Measurements from ENCODE around the gene SLC8A1.

SLC8A1 gene

DNA sequence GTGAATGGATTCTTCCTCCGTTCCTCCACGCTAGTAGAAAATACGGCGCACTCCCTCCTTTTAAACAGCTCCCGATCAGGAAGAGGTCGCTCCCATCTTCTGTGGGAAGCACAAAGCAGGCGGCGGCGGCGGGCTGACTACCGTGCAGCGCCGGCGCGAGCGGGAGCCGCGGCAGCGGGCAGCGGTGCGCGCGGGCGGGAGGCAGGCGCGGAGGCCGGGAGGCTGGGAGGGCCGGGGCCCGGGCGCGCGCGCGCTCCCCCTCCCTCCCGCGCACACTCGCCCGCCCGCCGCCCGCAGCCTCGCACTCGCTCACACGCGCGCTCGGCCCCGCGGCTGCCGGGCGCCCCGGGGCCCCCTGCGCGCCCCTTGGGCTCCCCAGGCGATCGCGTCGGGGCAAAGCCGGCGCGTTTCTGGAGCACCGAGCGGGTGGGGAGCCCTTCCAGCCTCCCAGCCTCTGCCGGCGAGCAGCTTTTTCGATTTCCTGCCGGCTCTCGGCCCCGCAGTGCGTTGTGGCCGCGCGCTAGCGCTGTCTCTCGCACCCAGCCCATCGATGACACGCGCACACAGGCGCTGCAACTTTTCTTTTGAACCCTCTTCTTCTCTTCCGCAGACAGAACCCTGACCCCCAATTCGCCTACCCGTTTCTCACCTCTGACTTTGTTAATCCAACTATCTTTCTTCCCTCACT lies at the start of gene SLC8A1:
TSS of gene SLC8A1 (minus strand) at position 173 of the 688 bp plus-strand sequence.
- no peak for DNase-seq

DNA sequence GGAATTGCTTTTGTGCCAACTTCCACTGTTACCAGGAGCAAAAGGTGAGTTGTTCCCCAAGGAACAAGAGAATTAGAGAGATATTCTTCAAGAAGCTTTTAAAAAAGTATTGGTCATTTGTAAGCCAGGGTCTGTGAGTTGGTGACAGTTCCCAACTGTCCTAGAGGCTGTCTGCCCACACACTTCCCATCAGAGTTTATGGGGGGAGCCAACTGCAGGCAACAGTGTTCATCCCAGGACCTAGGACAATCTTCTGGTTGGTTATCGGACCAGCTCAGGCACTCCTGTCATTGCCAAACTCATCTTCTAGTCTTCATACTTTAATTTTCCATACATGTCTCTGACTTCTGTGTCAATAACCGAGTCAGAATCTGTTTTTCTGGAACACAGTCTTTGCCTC lies 47.5 kb upstream of the SLC8A1 start:
- no peak for DNase-seq

DNA sequence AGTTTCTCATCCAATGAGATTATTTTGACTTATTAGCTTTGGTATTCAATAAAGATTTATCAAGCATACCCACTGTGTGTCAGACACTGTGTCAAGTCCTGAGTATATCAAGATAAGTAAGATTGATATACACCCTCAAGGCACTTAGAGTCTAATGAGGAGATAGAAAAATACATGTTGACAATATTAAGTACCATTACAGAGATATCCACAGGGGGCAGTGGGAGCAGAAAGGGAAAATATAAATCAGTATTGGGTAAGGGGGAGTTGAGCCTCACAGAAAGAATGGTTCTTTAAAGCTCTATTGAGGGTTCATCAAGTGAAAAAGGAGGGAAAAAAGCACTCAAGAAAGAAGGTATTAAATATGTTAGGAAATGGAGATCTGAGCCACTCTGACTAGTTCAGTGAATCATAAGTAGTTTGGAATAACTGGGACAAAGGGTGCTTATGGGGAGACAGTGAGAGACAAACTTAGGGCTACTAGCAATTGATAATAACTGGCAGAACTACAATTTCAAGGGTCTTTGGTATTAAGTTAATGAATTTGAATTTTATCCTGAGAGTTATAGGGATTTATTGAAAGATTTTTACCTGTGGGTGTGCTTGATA lies 45.5 kb upstream of the SLC8A1 start:
- no peak for DNase-seq

DNA sequence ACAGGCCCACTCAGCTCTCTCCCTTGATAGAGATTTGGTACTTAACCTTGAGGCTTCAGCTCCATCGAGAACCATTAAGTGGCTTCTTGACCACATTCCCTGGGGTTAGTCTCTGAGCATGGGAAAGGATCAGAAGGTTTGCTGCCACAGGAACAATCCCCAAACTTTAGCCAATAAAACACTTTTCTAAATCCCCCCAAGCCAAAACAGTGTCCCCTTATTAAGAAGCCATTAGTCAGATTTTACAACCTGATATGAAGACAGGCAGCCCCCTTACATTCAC lies 37.7 kb upstream of the SLC8A1 start:
- no peak for DNase-seq

DNA sequence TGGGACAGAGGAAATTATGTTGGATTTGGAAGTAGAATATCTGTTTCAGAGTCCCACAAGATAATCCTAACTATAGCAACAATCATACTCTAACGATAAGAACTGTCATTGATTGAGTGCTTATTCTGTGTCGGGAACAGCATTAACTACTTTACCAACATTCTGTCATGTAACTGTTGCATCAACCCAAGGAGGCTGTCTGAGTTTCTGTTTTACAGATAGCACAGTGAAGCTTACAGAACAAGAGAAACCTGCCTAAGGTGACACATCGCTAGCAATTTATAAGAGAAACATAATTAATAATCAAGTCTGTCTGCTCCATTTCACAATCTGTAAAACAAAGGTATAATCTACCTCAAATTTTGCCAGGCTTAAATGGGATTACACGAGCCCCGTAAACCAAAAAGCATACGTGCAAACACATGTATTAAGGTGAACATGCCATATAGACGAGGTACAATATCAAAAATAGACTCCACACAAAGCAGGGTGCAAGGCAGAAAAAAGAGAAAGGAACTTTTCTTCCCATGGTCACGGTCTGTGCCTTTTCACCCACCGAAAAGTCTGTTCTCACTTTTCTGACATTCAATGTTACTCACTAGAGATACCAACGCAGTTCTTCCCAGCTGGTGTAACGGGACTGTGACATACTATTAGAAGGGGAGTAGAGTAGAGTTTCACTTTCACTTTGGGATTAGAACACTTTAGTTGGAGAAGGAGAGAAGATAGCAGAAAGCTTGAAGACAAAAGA lies 37.2 kb upstream of the SLC8A1 start:
- DNase-seq = no peak

DNA sequence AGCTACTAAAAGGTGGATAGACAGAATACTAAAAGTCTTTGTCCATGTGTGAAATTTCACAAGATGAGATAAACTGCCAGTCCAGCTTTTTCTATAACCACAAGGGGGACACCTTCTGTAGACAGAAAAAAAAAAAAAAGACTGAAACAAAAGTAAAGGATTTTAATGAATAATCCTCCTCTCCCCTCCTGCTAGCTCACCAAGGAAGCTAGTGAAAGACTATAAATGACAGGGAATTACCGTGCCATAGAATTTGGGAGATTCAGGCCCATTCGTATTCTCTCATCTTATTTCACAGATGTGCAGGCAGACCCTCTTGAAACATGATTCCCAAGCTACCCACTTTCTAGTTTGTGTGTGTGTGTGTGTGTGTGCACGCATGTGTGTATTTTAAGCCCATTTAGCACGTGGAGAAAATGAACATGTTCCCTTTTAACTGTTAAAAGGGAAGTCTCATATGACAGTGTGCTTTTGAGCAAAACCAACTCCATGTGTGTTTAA lies 36.3 kb upstream of the SLC8A1 start:
- no peak for DNase-seq

DNA sequence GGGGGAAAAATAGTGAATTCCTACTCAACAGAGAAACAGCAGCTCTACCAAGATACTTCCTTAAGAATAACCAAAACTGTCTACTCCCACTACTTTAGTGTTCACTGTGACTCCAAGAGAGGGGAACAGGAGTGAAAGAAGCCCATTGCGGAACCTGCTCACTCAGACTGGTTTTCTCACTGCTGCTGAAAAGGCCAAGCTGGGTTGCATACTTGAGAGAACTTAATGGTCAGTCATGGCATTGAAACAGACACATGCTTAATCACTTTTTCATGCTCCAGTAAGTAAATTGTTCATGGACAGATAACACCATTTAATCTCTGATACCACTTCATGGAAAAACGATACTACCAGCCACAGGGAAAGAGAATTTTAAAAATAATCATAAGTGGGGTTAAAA lies 35.7 kb upstream of the SLC8A1 start:
- DNase-seq = no peak

DNA sequence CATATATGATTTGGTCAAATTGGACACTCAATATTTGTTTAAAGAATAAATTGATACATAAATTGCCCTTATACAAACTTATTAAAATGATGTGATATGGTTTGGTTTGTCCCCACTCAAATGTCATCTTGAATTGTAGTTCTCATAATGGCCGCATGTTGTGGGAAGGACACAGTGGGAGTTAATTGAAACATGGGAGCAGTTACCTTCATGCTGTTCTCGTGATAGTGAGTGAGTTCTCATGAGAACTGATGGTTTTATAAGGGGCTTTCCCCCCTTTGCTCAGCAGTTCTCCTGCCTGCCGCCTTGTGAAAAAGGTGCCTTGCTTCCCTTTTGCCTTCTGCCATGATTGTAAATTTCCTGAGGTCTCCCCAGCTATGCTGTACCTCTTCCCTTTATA lies 34.0 kb upstream of the SLC8A1 start:
- DNase-seq = no peak

DNA sequence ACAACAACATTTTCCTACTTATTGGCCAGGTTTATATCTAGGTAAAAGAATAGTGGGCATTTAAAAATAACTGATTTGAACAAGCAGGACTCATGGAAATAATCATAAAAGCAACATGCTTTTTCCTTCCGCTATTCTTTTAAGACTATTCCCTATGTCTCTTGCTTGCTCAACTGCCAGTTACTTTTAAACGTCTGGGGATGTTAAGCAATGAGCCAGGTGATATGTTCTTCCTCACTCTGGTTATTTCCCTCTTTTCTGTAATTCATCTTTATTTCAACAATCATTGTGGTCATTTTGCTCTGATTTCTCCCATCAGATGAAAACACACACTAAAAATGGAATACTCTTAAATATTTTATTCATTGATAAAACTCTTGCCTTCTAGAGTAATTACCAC lies 33.4 kb upstream of the SLC8A1 start:
- no peak for DNase-seq

DNA sequence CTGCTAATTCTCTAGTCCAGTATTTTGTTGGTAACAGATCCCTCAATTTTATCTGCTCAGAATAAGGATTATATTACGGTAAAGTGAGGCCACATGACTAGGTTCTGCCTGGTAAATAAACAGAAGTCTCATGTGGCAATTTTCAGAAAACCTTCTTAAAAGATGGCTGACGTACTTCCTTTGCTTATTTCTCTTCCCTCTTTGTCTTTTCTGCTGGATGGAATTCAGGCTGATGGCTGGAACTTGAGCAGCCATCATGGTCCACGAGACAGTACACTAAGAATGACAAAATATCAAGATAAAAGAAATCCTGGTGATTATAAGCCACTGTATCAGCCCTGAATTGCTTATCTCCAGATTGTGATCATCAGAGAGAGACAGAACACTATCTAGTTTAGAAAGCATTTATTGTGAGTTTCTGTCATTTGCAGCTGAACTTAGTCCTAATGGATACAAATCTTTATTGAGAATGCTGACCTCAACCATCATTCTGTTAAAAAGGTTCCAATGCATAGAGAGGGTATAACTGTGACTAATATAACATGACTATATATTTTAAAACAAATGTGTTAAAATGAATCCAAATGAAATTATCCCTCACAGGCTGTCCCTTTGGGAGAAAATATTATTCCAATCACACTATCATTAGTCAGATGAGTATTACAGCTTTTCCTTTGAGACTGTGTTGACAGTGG lies 31.8 kb upstream of the SLC8A1 start:
- no peak for DNase-seq

DNA sequence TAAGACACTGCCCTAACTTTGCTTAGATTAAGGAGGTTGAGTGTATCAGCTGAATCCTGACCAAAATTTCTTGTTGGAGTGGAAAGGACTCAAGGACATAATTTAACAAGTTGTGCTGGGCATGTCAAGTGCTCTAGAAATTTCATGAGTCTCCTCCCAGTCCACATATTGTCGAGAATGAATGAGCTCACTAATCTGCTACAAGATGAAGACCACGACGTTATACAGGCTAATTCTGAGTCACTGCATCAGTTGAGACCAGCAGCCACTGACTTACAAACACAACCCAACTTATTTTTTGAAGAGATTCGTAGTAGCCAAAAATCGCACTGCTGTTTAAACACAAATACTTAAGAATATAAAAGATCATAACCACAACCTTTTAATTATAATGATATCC lies 28.7 kb upstream of the SLC8A1 start:
- DNase-seq = no peak

DNA sequence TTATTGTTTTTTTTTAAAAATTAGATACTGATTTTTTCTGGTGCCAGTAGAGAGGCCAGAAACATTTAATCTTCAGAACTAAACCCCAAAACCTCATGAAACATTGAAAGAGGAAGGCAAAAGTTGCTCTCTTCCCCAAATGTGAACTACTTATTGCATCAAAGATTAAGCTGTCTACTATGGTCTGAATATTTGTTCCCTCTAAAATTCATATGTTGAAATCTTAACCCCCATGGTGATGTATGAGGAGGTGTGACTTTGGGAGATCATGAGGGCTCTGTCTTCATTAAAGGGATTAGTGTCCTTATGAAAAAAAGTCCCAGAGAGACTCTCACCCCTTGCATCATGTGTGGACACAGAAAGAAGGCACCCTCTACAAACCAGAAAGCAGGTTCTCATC lies 28.2 kb upstream of the SLC8A1 start:
- DNase-seq = no peak

DNA sequence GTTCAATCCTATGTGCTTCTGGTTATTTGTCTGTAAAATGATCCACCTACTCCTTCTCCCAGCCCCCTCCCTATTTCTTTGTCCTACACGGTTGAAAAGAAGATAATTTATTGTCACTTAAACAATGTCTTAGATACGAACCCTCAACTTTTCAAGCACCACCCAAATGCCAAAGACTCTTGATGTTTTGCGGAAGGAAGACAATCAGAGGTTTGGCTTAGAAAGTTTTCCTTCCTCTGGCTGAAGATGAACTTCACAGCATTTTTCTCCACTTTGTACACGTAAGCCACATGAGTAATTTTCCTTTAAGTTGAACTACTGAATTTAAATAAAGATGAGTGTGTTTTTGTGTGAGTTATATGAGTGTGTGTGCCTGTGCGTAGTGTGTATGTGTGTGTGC lies 25.5 kb upstream of the SLC8A1 start:
- no peak for DNase-seq

DNA sequence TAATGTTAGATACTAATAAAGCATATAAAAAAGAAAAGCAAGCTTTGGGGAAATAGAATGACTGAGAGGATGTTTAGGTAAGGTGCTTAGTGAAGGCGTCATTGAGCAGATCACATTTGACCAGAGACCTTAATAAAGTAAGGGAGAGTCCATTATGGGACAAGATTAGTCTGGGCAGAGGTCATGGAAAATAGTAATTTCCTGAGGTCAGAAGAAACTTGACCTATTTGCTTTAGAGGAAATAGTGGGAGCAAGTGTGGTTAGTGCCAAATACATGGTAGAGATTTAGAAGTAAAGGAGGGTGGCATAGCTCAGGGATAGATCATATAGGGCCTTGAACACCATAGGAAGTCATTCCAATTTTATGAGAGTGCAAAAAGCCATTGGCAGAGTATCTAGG lies 24.5 kb upstream of the SLC8A1 start:
- DNase-seq = no peak

DNA sequence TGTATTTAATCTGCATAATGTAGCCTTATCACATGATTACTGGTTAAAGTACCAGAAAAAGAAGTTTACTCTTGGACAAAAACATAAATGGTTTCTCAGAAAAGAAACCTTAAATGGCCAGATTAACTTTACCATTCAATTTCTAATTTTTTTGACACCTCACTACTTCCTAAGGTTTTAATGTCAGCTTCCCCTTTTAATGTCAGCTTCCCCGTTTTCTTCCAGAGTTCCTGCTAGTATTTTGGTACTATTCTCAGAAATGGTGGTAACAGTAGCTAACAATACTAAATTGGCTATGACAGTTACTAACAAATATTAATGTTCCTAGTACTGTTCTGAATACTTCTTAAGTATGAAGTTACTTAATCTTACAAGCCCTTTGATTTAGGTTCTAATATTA lies 22.4 kb upstream of the SLC8A1 start:
- no peak for DNase-seq

DNA sequence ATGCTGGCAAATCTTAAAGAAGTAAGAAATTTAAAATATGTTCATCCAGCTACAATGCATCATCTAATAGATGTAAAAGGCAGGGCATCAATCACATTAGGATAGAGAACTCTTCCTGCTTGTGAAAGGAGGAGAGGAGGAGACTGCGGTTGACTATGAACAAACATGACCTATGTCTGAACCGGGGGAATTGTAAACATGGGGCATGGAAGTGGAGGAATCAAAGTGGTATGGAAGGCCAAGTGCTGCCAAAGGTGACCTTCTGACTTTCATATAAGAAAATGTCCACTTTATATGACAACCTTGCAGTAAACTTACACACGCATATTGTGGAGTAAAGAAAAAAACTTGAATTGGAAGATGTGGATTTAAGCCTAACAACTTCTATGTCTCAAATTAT lies 20.0 kb upstream of the SLC8A1 start:
- no peak for DNase-seq

DNA sequence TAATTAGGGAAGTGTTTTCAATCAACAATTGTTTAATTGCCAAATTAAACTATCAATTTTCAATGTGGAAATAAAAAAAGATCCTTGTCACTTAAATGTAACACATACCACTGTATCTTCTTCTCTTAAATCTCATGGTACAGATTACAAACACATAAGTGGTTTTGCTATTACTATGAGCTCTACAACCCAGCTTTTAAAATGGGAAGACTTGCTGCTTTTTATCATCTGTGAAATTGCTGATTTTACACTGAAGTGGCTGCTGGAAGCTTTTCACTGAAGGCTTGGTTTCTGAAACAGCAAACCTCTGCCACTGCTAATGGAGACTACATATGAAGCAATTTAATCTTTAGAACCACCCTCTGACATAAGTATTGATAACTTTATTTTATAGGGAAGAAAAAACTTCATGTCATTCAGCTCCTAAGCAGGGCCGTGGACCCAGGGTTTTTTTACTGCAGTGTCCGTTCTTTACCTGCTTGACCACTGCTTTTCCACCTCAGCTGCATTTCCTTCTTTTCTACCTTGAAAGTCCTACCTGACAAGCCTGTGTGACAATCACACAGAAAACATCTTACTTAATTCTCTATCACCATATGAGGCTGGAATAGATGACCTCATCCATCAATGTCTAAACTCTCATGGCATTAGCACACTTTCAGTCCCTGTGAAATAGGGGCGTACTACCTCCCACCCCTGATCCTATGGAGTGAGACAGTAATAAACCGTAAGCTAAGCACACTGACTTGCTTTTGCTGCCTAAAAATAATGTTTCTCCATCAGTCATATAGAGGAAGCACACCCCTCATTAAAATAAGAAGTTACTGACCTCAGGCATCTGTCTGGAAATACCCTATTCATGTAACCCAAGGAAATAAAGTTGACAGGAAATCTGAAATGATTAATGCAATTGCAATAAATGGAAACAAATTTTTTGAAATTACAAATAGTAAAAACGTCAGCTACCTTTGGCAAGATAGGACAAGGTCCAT lies 19.2 kb upstream of the SLC8A1 start:
- no peak for DNase-seq

DNA sequence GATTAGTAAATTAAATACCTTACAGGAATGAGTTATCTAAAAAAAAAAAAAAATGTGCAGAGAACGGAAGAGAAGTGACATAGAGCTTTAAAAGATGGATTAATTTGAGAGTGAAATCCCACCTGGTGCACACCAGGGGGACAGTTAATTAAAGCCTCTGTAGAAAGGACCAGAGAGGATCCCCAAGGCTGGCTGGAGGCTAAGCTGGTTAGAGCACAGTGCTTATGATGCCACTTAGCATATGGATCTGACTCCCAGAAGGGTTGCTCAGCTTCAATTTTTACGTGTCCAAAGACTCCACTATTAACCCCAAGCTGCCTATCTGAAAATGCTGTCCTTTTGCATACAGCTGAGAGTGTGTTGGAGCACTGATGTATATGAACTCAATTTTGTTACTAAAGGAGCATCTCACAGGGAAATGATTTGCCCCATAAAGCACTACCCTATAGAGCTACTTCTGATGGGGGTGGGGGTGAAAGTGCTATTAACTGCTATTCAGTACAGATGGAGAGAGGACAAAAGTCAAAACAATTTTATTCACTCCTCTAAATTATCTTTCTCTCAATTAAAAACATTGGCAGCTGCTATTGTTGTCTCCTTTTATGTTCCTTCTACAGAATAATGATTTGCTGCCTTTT lies 15.2 kb upstream of the SLC8A1 start:
- DNase-seq = no peak

DNA sequence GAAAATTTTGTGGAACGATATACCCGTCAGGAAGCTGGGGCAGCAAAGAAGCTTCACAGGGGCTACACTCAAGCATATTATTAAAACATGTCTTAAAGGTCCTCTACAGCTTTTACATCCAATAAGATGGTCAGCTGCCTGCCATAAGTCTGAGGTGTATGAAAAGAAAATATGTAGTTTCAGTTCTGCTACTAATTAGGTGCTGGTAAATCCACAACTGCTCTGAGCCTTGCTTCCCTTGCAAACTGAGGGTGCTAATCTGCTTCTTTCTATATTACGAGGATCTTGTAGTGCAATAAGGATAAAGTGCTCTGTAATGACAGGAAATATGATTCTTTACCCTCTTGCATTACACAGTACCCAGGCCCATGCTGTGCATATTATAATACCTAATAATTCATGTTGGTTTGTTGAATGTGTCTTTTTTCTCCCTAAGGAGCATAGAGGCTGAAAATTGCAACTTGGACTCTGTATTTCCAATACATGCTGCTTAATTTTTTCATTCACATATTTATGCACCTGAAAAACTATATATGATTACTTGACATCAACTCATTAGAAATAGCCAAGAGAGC lies 14.5 kb upstream of the SLC8A1 start:
- no peak for DNase-seq

DNA sequence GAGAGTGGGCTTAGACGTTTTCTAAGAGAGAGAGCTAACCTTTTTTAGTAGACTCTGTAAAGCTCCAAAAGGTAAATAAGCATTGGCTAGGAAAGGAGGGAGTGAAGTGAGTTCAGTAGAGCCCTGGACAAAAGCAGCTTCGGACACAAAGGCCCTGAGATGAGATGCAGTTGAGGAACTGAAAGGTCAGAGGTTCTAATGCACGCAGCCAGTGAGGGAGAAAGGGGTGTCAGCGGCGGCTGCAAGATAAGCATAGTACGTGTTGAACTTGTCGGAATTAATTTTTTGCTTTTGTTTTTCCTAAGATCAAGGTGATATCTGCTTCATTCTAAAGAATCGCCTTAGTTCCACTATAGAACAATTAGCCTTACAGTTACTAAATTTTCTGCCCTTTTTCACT lies 11.2 kb upstream of the SLC8A1 start:
- no peak for DNase-seq

DNA sequence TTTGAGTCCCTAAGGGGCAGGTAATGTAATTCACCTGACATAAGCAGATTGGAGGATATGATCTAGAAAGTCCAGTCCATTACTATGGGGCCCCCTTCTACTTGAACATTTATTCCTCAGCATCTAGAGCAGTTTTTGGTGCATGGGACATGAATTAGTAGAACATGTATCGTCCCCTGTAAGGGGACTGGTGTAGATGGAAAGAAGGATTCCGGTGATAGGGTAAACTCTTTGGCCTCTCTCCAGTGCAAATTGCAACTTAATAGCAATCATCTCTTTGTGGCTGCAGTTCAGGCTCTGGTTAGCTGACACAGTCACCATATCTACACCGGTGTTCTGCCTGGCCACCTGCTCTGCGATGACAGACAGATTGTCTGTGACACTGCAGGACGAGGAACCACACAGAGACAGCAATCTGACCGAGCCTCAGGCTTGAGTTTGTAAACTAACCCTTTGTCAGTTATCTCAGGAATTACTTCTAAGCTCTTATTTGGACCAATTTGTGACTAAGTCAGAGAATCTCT lies 6.4 kb upstream of the SLC8A1 start:
- no peak for DNase-seq

Measured in activated T-cell treated with anti-CD3 and anti-CD28 coated beads, Interleukin-2, amount 50 U/mL, for 1 hour (primary cell).